Measurements from ENCODE around the gene LAMC3. TPM values are rescaled to one million over a fixed set of nuclear protein-coding genes. Genes with fewer than 3 reads are reported as not detected.
"Not testable (repeated sequence)": the region's sequence is repeated elsewhere in the genome, so short reads cannot be mapped to it uniquely, and the experiment has no call there.

The LAMC3 gene
- total RNA-seq, 3 donors from 2014 or later: 2.1 to 8.5 (median 7.8) TPM

DNA sequence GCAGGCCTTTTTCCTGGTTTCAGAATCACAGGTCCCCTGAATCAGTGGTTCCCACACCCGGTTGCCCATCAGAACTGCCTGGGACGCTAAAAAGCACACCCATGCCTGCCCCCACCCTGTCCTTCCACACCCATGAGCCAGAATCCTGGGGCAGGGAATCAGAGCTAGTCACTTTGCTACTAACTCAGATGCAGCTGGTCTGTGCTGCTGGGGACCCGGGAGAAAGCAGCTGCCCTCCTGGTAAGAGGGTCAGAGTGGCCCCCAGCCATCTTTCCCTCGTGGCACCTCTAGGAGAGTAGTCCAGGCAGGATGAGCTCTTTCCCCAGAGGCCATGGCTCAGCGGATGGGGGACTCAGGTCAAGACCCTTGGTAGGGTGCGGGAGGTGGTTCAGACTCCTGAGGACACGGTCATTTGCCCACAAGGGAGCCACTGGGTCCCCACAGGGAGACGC lies 105.1 kb downstream of the LAMC3 start:
- Histone ChIP-seq H3K4me3 (no peak overlapping the region), H3K36me3 (no peaks in the 10 kb centered on the region), H3K9me3 (no peaks in the 10 kb centered on the region), H3K27me3 (no peaks in the 10 kb centered on the region), H3K4me1 (no peaks in the 10 kb centered on the region), H3K27ac (peak overlapping the region in 1 of 2 donors; percentile 25)
- intact Hi-C loops (cut with DNase I; ENCODE audit: low total_unique reads): no loop called here
- no peak for DNase-seq (ENCODE audit: low spot score in 2 of 2)
- TF ChIP-seq POLR2A (IDR thresholded peaks at IDR 0.05): no peak
- TF ChIP-seq POLR2AphosphoS5 (IDR thresholded peaks at IDR 0.05): no peak
- TF ChIP-seq CTCF (IDR thresholded peaks at IDR 0.05): no peak

GRCh38 chr9:131115360-131115742 lies 106.4 kb downstream of the LAMC3 start:
- H3K27ac ChIP-seq; H3K4me3 ChIP-seq; H3K27me3 ChIP-seq; intact Hi-C loops (cut with DNase I; ENCODE audit: low total_unique reads); H3K9me3 ChIP-seq; H3K4me1 ChIP-seq; H3K36me3 ChIP-seq; DNase-seq (ENCODE audit: low spot score in 2 of 2): not testable (repeated sequence)

DNA sequence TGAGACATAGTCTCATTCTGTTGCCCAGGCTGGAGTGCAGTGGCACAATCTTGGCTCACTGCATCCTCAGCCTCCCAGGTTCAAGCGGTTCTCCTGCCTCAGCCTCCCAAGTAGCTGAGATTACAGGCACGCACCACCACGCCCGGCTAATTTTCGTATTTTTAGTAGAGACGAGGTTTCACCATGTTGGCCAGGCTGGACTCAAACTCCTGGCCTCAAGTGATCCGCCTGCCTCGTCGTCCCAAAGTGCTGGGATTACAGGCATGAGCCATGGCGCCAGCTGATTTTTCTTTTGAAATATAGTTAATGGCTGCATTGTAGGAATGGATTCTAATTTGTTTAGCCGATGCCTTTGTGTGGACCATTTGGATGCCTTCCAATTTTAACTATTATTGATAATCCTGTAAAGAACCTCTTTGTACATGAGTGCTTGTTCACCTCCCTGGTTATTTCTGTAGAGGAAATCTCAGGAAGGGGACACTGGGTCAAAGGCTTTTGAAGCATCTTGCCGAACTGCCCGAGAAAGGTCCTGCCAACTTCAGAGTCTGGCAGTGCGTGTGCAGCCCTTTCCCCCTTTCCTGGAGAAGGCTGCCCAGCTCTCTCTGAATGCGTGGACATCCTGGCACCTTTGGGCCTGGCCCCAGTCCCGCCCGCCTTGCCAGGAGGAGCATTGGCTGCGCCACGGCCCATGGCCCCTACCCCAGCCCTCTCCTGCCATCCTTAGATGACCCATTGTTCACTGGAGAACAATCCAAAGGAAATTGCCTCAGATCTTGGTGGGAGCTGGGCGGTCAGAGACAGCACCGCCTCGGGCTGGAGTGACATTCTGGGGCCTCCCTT lies 107.5 kb downstream of the LAMC3 start:
- Histone ChIP-seq H3K4me3 (no peak overlapping the region), H3K4me1 (no peaks in the 10 kb centered on the region), H3K27me3 (no peaks in the 10 kb centered on the region), H3K9me3 (no peaks in the 10 kb centered on the region), H3K36me3 (no peaks in the 10 kb centered on the region), H3K27ac (peak overlapping the region; percentile 48 to 52)
- no peak for DNase-seq (ENCODE audit: low spot score in 2 of 2)
- intact Hi-C loops (cut with DNase I; ENCODE audit: low total_unique reads): no loop called here
- no peak for TF ChIP-seq CTCF (IDR thresholded peaks at IDR 0.05)
- no peak for TF ChIP-seq POLR2AphosphoS5 (IDR thresholded peaks at IDR 0.05)
- TF ChIP-seq POLR2A (IDR thresholded peaks at IDR 0.05): no peak

DNA sequence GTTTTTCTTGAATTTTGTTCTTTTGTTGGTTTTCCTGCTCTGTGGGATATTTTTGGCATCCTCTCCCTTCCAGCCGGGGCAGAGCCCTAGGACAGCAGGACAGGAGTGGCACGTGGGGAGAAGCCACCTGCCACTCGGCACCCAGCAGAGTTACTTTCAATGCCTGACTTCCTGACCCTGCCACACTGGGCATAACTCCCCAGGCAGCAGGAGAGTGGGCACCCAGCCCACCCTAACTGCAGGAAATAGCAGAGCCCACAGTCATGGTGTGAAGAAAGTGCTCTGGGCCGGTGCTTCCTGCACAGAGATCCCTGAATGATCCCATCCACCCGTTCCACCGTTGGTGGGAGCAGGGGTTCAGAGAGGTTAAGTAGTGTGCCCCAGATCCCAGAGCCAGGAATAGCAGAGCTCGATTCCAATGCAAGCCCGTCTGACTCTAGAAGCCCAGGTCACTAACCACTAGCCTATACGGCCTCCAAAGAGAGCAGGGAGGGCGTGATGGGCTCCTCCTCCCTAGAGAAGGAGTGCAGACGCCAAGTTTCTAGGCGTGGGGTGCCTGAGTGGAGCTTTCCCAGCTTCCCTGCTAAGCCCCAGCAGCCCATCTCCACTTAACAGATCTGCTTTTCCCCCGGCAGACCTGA lies 108.3 kb downstream of the LAMC3 start:
- Histone ChIP-seq H3K27ac (peak overlapping the region; percentile 48 to 52), H3K4me1 (no peaks in the 10 kb centered on the region), H3K27me3 (no peaks in the 10 kb centered on the region), H3K36me3 (no peaks in the 10 kb centered on the region), H3K9me3 (no peaks in the 10 kb centered on the region), H3K4me3 (no peak overlapping the region)
- intact Hi-C loops (cut with DNase I; ENCODE audit: low total_unique reads): no loop called here
- TF ChIP-seq POLR2A (IDR thresholded peaks at IDR 0.05) (no peak), CTCF (IDR thresholded peaks at IDR 0.05) (no peak), POLR2AphosphoS5 (IDR thresholded peaks at IDR 0.05) (no peak)
- DNase-seq (ENCODE audit: low spot score in 2 of 2): no peak

DNA sequence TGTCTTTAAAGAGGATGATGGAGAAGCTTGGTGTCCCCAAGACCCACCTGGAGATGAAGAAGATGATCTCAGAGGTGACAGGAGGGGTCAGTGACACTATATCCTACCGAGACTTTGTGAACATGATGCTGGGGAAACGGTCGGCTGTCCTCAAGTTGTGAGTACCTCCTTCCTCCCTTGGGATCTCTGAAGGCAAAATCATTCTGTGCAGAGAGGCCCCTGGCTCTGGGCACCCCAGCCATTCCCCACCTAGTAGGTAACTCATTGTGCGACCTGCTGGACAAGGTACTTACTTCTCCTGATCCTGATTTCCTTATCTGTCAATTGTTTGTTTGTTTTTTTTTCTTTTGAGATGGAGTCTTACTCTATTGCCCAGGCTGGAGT lies 108.8 kb downstream of the LAMC3 start:
- H3K9me3 ChIP-seq: no peaks in the 10 kb centered on the region
- intact Hi-C loops (cut with DNase I; ENCODE audit: low total_unique reads): no loop called here
- H3K27me3 ChIP-seq: no peaks in the 10 kb centered on the region
- TF ChIP-seq CTCF (IDR thresholded peaks at IDR 0.05): no peak
- TF ChIP-seq POLR2A (IDR thresholded peaks at IDR 0.05): no peak
- TF ChIP-seq POLR2AphosphoS5 (IDR thresholded peaks at IDR 0.05): no peak
- H3K4me1 ChIP-seq: no peaks in the 10 kb centered on the region
- H3K4me3 ChIP-seq: no peak overlapping the region
- peak overlapping the region in 1 of 2 donors; percentile 52 for H3K27ac ChIP-seq
- no peak for DNase-seq (ENCODE audit: low spot score in 2 of 2)
- H3K36me3 ChIP-seq: no peaks in the 10 kb centered on the region

Measured in breast epithelium (tissue), 4 donors.